Measurements from ENCODE around the gene NLRC3.

NLRC3 gene

DNA sequence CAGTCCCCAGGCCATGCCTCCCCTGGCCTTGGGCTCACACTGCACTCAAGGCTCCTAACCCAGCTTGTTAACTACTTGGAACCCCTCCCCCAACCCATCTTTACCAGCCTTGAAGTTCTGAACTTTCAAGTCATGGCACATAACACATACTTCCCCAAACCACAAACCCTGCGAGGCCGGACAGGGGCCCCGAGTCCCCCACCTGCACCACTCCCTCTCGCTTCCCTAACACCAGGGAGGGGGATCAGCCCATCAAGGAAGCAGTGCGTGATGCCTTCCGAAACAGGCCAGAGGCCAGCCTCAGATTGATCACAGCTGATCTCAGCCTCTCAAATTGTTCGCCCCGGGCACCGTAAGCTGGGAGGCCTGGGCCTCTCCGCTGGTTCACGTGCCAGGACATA is 3.0 kb upstream of the NLRC3 start:
- DNase-seq (ENCODE audit: low read depth in 2 of 2): no peak

DNA sequence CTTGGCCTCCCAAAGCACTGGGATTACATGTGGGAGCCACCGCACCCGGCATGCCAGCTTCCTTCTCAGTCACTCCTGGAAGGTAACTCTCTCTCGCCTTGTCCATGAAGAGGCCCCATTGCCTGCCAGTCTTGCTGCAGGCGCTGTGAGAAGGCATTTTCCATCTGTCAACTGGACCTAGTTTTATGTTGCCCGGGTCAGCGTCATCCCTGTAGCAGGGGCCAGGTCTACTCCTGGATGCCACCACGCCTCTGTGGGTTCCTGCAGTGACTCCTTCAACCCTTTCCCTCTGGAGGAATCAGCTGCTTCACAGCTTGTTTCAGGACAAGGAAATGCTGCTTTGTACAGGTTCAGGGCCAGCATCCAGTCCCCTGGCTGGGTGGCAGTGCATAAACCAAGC is 2.6 kb upstream of the NLRC3 start:
- no peak for DNase-seq (ENCODE audit: low read depth in 2 of 2)

DNA sequence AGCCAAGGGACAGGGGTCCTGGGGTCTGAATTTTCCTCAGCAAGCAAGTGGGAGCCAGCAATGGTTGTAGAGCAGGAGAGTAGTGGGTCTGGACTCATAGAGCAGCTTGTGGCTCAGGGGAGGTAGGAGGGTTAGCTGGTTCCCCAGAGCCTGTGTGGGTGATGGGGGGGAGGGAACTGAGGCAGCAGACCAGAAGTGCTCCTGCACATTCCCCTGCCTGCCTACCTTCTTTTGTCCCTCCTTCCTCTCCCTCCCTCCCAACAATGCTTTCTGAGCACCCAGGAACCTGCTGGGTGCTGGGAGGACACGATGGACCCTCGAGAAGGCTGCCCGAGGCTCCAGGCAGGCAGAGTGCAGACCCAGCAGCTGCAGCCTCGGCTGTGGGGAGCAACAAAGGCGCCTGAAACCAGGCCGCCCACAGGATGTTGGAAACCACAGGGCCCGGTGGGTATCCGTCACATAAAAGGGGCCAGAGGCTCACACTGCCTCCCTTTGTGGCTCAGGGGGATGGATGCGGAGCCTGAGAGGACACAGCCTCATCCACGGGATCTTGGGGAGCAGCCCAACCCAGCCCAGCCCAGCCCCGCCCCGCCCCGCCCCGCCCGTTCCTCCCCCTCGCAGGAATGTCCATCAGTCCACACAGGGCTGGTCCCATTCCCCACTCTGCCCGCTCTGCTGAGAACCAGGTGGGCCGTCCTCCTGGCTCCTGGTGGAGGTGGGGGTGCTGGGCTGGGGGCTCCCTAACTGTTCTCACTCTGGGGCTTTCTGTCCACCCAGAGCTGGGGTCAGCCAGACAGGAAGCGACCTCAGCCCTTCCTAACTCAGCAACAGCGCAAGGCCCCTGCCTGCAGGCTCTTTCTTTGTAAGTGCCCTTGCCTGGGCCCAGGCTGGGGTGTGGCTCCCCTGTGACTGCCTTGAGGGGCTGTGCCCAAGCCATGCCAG is 1.7 kb upstream of the NLRC3 start:
- DNase-seq (ENCODE audit: low read depth in 2 of 2): peak; percentile 23 to 30

DNA sequence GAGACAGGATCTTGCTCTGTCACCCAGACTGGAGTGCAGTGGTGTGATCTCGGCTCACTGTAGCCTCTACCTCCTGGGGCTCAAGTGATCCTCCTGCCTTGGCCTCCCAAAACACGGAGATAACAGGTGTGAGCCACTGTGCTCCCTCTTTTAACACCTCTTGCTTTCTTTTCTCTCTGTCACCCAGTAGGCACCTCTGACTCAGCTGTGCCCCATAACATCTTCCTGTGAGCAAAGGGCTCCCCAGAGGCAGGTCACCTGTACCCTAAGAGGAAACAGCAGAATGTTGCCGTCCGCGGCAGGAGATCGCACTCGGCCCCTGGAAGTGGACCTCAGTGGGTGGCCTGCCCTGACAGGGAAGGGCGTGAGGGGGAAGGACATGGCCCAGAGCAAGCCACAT is 918 bp upstream of the NLRC3 start:
- DNase-seq (ENCODE audit: low read depth in 2 of 2): no peak

DNA sequence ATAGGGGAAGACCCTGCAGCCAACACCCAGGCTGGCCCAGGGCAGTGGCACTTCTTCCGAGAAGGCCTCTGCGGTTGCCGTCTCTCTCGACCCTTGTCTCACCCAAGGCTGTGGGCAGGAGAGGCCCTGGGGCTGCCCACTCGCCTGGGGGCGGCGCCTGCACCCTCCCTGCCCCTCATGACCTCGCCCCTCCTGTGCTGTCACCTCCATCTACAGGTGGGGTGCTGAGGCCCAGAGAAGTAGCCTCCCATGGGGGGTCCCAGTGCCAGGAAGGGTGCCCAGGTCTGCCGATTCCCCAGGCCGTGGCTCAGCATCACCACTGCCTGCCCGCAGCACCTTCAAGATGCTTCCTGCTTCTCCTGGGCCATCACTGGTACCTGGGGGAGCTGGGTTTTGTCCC is 992 bp downstream of the NLRC3 start:
- DNase-seq (ENCODE audit: low read depth in 2 of 2): no peak

DNA sequence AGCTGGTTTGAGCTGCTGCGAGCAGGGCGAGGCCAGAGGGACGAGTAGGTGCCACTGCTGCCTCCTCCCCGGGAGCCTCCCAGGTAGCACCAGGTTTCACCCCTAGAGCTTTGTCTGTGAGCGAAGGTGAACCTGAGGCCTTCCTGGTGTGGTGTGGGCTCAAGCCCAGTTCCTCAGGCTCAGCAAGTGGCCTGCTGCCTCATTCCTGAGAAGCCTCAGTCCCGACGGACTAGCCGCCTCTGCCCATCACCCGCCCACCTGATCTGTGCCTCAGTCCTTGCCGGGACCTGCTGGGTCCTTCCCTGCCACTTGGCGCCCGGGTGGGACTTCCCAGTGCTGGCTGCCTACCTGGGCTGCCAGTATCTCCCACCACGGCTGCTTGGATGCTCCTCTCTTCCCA is 1.7 kb downstream of the NLRC3 start:
- no peak for DNase-seq (ENCODE audit: low read depth in 2 of 2)

DNA sequence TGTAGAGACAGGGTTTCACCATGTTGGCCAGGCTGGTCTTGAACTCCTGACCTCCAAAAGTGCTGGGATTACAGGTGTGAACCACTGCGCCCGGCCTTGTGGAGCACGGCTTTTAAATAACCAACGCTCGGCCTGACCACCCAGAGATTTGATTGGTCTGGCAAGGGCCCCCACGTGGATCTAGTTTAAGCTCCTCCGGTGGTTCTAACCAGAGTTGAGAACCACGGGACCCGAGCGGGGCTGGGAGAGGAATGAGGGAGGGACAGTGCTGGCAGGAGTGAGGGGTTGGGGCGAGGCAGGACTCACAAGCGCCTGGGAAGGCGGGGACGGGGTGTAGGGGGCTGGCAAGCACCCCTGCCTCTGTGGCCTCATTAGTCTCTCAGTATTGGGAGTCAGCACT is 3.0 kb downstream of the NLRC3 start:
- no peak for DNase-seq (ENCODE audit: low read depth in 2 of 2)

DNA sequence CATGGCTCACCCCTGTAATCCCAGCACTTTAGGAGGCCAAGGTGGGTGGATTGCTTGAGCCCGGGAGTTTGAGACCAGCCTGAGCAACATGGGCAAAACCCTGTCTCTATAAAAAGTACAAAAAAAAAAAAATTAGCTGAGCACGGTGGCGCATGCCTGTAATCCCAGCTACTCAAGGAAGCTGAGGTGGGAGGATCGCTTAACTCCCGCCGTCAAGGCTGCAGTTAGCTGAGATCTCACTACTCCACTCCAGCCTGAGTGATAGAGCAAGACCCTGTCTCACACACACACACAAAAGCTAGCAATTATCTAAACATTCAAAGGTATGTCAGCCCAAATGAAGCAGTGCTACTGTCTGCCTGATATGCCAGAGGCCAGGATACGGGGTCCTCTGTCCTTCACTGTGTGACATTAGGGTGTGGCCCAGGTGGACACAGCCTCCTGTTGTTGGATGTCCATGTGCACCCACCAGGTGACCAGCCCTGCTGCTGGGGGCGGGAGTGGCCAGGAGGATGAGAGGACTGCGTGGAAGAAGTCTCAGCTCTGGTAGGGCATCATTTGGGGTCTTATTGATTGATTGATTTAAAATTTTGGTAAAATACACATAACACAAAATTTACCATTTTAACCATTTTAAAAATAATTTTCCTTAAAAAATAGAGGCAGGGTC is 3.9 kb downstream of the NLRC3 start:
- DNase-seq (ENCODE audit: low read depth in 2 of 2): no peak

DNA sequence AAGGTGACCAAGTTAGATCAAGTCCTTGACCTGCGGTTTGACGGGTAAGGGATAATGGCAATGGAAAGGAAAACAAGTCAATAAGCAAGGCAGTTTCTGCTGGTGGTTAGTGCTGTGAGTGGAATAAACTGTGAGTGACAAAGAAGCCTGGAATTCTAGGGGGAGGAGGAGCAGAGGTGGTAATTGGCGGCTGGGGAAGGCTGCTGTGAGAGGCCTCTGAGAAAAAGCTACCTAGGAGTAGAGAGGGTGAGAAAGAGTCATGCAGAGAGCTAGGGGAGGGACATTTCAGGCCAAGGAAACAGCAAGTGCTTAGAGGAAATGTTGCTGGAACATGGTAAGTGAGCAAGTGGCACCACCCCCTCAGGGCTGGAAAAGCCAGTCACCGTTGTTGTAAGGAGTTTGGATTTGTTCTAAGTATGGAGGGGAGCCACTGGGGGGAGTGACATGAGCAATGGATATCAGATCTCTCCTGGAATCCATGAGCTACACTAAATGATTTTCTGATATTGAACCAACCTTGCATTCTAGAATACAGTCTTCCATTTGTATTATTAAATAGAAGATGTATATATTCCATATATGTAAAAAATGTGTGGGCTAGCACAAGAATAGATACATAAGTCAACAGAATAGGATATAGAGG is 6.7 kb downstream of the NLRC3 start:
- DNase-seq (ENCODE audit: low read depth in 2 of 2): no peak

DNA sequence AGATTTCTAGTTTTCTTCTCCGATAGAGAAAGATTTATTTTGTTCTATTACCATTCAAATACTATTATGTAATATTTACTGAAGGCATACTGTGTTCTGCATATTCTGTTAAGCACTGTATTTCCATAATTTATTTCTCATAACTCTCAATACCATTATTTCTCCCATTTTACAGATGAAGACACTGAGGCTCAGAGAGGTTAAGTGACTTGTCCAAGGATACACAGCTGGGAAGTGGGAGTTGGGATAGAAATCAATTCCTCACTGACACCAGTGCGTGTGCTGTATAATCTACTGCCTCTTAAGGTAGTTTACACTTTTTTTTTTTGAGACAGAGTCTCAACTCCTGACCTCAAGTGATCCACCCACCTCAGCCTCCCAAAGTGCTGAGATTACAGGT is 7.4 kb downstream of the NLRC3 start:
- no peak for DNase-seq (ENCODE audit: low read depth in 2 of 2)

DNA sequence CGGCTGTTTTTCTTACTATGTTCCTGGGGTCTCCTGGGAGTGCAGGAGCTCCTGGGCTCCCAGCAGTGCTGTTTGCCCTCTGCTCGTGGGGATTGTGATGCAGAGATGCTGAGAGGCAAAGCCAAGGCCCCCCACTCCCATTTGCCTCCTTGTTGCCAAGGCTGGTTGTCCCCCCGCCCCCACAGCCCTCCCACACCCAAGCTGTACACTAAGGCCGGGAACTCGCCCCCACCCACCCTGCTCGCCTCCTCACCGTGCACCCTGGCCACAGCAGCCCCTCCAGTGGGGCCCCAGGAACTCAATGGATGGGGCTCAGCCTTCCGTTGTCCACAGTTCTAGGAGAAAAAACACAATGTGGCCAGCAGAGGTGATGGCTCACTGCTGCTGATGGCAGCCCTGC is 10.2 kb downstream of the NLRC3 start:
- DNase-seq (ENCODE audit: low read depth in 2 of 2): no peak

DNA sequence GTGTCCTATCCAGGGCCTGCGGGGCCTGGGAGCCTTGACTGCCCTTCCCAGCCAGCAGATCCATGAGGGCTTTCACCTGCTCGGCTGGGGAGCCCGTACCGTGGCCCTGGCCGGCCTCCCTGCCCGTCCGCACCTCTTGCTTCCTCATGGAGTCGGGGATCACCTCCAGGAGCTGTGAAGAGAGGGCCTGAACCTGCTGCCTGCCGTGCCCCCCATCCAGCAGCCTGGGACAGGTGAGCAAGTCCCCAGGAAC is 12.4 kb downstream of the NLRC3 start:
- DNase-seq (ENCODE audit: low read depth in 2 of 2): no peak

DNA sequence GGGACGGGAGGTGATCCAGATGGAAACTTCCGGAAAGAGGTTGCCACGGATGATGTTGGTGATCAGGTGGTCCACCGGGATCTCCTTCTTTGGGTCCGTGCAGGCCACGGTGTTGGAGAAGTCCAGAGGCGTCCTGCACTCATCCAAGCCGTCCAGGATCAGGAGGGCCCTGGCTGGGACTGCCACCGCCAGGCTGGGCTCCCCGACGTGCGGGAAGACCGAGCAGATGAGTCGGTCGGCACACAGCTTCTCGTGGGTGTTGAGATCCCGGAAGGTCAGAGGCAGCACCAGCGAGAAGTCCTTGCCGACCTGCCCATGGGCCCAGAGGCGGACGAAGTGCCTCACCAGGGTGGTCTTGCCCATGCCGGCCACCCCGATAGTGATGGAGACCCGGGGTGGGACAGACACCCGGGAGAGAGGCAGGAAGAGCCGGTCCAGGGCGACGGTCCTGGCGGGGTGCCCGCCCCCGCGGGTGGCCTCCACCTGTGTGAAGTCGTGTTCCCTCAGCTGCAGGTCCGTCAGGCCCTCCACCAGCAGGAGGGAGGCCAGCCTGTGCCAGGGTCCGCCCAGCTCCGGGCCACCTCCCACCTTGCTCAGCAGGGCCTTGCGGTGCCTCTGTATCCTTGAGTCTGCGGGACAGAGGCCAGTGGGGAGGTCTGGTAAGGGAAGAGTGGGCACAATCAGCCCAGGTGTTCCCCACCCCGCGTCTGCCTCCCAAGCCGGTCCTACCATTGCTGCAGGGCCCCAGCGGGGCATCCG is 12.9 kb downstream of the NLRC3 start:
- DNase-seq (ENCODE audit: low read depth in 2 of 2): no peak

DNA sequence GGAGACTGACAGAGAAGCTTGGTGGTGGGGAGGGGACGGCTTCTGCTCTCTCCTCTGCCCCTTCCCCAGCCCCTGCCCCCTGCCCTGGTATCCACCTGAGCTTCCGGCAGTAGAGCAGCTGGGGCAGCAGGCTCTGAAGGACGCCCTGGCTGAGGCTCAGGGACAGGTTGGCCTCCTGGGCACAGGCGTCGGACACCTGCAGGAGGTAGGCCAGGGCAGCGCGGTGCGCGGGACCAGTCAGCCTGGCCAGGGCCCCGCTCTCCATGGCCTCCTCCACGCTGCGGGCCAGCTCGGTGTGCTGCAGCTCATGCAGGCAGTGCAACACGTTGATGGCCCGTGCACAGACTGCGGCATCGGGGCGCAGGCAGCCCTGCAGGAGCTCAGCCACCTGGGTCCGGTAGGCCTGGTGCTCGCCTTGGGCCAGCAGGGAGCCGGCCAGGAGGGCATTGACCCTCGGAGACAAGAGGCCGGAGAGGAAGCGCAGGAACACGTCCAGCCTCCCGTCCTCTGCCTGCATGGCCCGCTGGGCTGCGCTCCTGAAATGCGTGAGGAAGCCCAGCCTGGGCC is 14.2 kb downstream of the NLRC3 start:
- DNase-seq (ENCODE audit: low read depth in 2 of 2): no peak

DNA sequence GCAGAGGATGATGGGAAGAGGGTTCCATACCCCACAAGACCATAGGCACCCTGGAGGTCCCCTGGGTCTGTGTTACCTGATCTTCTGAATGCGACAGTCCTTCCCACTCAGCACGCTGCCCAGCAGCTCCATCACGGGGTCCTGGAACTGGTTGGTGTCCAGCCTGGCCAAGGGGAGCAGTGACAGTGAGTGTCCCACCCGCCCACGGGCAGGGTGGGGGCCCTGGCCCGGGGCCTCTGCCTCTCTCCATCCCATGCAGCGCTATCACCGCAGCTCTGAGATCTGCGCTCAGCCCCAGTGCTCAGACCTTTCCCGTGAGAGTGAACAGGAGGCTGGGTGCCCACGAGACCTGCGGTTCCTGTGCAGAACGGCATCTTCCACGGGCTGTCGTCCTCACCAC is 15.6 kb downstream of the NLRC3 start:
- DNase-seq (ENCODE audit: low read depth in 2 of 2): no peak

DNA sequence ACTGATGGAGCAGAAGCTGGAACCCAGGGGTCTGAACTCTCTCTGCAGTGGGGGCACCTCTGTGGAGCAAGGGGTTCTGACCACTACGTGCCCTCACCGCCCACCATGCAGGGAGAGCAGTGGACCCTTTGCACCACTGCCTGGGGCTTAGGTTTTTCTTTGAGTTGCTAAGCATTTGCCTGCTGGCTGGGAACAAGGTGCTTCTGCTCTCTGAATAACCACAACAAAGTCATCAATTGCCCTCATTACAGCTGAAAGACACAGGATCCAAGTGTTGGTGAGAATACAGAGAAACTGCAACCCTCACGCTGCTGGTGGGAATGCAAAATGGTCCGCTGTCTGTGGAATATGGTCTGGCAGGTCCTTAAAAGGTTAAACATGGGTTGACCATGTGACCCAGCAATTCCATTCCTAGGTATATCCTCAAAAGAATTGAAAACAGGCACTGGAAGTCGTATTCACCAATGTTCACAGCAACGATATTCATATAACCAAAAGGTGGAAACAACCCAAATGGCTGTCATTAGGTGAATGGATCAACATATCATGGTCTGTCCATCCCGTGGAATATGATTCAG is 22.8 kb downstream of the NLRC3 start:
- DNase-seq (ENCODE audit: low read depth in 2 of 2): no peak

DNA sequence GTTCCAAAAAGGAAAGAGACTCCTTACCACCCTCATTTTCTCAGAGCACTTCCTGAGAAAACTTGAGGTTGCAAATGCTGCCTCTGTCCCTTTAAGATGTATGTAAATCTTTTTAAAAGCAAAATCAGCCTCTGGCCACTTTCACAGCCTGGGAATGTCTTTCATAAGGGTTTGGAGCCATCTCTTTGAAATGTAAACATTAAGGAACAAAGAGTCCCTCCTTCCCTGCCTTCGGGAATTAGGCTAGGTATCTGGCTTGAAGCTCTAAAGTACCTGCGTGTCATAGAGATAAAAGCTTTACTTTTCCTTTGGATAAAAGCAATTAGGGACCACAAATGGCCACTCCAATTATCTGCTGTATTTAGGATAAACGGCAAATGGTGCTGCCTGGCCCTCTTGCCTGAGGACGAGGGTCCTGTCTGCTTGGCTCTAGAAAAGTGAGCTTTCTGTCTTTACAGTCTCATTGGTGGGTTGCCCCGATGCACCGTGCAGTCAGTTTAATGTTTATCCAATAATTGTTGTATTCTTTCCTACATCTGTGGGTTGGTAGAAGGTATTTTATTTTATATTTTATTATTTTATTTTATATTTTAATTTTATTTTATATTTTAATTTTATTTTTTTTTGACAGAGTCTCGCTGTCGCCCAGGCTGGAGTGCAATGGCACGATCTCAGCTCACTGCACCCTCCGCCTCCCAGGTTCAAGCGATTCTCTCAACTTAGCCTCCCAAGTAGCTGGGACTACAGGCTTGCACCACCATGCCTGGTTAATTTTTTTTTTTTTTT is 23.9 kb downstream of the NLRC3 start:
- DNase-seq (ENCODE audit: low read depth in 2 of 2): no peak

DNA sequence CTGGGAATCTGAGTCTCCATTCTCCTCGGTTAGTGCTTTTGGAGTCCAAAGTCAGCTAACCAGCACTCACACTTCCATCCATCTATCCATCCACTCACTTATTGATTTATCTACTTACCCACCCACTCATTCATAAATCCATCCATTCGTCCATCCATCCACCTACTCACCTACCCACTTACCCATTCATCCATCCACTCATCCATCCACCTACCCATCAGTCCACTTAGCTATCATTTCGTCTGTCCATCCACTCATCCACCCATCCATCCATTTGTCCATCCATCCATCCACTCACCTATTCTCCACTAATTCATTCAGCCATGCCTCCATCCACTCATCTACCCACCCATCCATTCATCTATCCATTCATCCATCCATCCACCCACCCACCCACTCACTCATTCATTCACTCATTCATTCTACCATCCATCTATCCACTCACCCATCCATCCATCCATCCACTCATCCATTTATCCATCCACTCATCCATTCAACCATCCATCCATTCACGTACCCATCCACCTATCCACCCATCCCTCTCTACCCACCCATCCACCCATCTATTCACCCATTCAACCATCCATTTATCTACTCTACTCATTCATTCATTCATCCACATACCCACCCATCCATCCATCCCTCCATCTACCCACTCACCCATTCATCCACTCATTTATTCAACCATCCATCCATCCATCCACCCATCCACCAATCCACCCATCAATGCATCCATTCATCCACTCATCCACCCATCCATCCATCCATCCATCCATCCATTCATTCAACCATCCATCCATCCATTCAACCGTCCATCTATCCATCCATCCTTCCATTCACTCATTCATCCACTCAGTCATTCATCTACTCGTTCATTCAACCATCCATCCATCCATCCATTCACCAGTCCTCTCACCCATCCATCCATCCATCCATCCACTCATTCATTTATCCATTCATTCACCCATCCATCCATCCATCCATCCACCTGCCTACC is 26.1 kb downstream of the NLRC3 start:
- no peak for DNase-seq (ENCODE audit: low read depth in 2 of 2)

DNA sequence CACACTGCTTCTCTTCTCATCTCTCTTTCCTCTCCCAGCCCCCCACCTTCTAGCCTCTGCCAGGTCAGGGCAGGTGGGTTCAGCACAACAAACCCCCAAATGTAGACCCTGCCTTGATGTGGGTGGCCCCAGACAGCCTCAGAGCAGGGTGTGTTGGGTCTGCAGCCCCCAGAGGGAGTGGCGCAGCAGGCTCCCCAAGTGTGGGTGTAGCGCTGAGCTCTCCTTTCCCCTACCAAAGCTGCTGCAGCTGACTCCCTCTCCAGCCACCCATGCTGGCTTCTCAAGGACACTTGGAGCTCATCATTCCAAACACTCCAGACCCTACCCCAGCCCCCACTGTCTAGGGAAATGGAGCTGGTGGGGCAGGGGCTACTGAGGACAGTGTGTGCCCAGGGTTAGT is 27.3 kb downstream of the NLRC3 start:
- DNase-seq (ENCODE audit: low read depth in 2 of 2): no peak

DNA sequence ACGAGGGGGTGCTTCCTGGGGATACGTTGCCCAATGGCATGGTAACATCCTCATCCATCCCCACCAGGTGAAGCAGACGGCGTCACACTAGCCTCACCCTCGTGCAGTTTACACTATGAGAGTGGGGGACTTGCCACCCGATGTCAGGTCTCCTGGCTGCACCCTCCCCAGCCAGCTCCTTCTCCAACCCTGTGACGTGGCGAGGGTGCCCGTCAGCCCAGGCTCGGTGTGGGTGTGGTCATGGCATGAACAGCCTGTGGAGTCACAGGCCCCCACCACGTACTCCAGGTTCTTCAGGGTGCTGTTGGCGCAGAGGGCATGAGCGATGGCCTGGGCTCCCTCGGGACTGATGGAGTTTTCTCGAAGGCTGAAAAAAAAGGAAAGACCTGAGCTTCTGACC is 28.3 kb downstream of the NLRC3 start:
- no peak for DNase-seq (ENCODE audit: low read depth in 2 of 2)

All from stimulated activated CD8-positive, alpha-beta memory T cell treated with anti-CD3 and anti-CD28 coated beads, Interleukin-15, amount 100 ng/mL, for 4 hours (primary cell).